Measurements from ENCODE around the gene DPP10.

DNA sequence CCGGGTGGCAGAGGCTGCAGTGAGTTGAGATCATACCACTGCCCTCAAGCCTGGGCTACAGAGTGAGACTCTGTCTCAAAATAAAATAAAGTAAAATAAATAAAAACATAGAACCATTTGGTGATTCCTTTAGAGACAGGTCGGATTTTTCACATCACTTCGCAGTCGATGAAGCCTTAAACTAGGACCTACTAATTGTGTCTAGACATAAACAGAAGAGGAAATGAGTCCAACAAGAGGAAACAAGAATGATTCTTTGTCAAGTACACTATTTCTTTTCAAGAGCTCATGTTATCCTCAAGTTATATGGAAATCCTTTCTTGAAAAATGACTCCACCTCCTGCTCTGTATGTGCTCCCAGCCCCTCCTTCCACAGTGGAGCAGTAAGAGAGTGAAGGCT lies 758.9 kb downstream of the DPP10 start:
- TF ChIP-seq POLR2AphosphoS5 (IDR thresholded peaks at IDR 0.05; ENCODE audit: low read depth, low read length) = no peak
- no peak for TF ChIP-seq TAF1 (IDR thresholded peaks at IDR 0.05; ENCODE audit: borderline replicate concordance, insufficient read depth, low read length)
- TF ChIP-seq, protein P1, sequence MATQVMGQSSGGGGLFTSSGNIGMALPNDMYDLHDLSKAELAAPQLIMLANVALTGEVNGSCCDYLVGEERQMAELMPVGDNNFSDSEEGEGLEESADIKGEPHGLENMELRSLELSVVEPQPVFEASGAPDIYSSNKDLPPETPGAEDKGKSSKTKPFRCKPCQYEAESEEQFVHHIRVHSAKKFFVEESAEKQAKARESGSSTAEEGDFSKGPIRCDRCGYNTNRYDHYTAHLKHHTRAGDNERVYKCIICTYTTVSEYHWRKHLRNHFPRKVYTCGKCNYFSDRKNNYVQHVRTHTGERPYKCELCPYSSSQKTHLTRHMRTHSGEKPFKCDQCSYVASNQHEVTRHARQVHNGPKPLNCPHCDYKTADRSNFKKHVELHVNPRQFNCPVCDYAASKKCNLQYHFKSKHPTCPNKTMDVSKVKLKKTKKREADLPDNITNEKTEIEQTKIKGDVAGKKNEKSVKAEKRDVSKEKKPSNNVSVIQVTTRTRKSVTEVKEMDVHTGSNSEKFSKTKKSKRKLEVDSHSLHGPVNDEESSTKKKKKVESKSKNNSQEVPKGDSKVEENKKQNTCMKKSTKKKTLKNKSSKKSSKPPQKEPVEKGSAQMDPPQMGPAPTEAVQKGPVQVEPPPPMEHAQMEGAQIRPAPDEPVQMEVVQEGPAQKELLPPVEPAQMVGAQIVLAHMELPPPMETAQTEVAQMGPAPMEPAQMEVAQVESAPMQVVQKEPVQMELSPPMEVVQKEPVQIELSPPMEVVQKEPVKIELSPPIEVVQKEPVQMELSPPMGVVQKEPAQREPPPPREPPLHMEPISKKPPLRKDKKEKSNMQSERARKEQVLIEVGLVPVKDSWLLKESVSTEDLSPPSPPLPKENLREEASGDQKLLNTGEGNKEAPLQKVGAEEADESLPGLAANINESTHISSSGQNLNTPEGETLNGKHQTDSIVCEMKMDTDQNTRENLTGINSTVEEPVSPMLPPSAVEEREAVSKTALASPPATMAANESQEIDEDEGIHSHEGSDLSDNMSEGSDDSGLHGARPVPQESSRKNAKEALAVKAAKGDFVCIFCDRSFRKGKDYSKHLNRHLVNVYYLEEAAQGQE (IDR thresholded peaks at IDR 0.05; ENCODE audit: insufficient read depth in 1 of 2, low read depth in 2 of 2, low read length in 2 of 2) = no peak
- no peak for TF ChIP-seq SIN3A (IDR thresholded peaks at IDR 0.05; ENCODE audit: borderline replicate concordance, insufficient read depth, low read length)
